HepG2 (cell line): ENCODE data around the gene MBD2. TPM values are rescaled to one million over a fixed set of nuclear protein-coding genes. Genes with fewer than 3 reads are reported as not detected.

Experiments used
- ATAC-seq: fragments of 200-7000 bp; cut with Tn5 transposase; 3 replicates; pipeline ENCODE4 v1.9.1; 2020; ENCODE audit warnings: mild to moderate bottlenecking, moderate library complexity
- BruUV-seq: library from RNA; stranded (reverse); fragments of 400-500 nt; replicated peaks from 2 replicates; lab custom pipeline; 2021; lab: Mats Ljungman, UMichigan
- CTCF ChIA-PET: fragments of 300-600 bp; formaldehyde crosslinking; extraction: SDS; loops from one replicate; lab custom pipeline; 2021; ENCODE audit warnings: low total read pairs, inconsistent platforms, low intra/inter-chr PET ratio; lab: Yijun Ruan, JAX
- POLR2A ChIA-PET: fragments of 350-600 bp; sonication (Branson Sonifier 250); formaldehyde crosslinking; loops from one replicate; lab custom pipeline; 2020; ENCODE audit warnings: antibody characterized with exemption, inconsistent platforms; lab: Yijun Ruan, JAX
- DNase-seq: peaks from one replicate; pipeline ENCODE4 v3.0.0-alpha.2; 2015; ENCODE audit warnings: low spot score
- FAIRE-seq: peaks from 3 replicates; lab custom pipeline; 2011; peaks lifted over from hg19 to GRCh38; lab: Jason Lieb, UNC
- H2AFZ ChIP-seq: one replicate; pipeline ENCODE4 v1.6.1; 2011; ENCODE audit warnings: low read length, inconsistent platforms
- H3K27ac ChIP-seq: fragments of 300-600 bp; 3 replicates; pipeline ENCODE4 v1.8.0; 2011; ENCODE audit warnings: mixed run types, mild to moderate bottlenecking, mixed read lengths, low read length, inconsistent platforms; ENCODE audit not compliant: insufficient read depth; ENCODE audit errors: extremely low read length
- H3K27me3 ChIP-seq, 2 experiments: fragments of 200-600 bp in 1 of 2; 2 replicates in 1 of 2; 3 replicates in 1 of 2; pipeline versions ENCODE4 v1.6.0 to v1.8.0; 2011; ENCODE audit warnings: low read length in 2 of 2, mild to moderate bottlenecking in 2 of 2, moderate library complexity in 2 of 2, inconsistent platforms in 1 of 2; ENCODE audit not compliant: insufficient read depth in 2 of 2, control insufficient read depth in 1 of 2
- H3K36me3 ChIP-seq, 2 experiments: fragments of 200-600 bp in 1 of 2; replicated peaks in 1 of 2; 2 replicates in 1 of 2; 3 replicates in 1 of 2; pipeline versions ENCODE4 v1.5.1 to v1.8.0; 2011; ENCODE audit warnings: low read length in 2 of 2, inconsistent platforms in 1 of 2; ENCODE audit not compliant: insufficient read depth in 2 of 2, control insufficient read depth in 1 of 2
- H3K4me1 ChIP-seq: 2 replicates; pipeline ENCODE4 v1.5.1; 2012; ENCODE audit warnings: low read length, inconsistent platforms; ENCODE audit not compliant: insufficient read depth
- H3K4me2 ChIP-seq: 2 replicates; pipeline ENCODE4 v1.6.0; 2011; ENCODE audit warnings: low read depth, low read length, inconsistent platforms
- H3K4me3 ChIP-seq, 3 experiments: fragments of 200-600 bp in 1 of 3; sonication (generic), shearing (Covaris generic) in 1 of 3; replicated peaks in 1 of 3; 2 replicates each; pipeline ENCODE4 v1.5.1; 2011 to 2016; ENCODE audit warnings: low read length in 3 of 3, inconsistent platforms in 2 of 3, low read depth in 2 of 3, mild to moderate bottlenecking in 2 of 3, control low read depth in 1 of 3, mixed read lengths in 1 of 3; ENCODE audit not compliant: insufficient read depth in 1 of 3
- H3K79me2 ChIP-seq: one replicate; pipeline ENCODE4 v1.6.1; 2011; ENCODE audit warnings: low read length, inconsistent platforms; ENCODE audit not compliant: insufficient read depth
- H3K9ac ChIP-seq: 2 replicates; pipeline ENCODE4 v1.6.0; 2011; ENCODE audit warnings: mild to moderate bottlenecking, low read depth, low read length, inconsistent platforms; ENCODE audit not compliant: insufficient read depth
- H3K9me3 ChIP-seq: 2 replicates; pipeline ENCODE4 v1.5.1; 2012; ENCODE audit warnings: mild to moderate bottlenecking, low read length
- H4K20me1 ChIP-seq: 2 replicates; pipeline ENCODE4 v1.6.0; 2011; ENCODE audit warnings: inconsistent platforms, mild to moderate bottlenecking, low read length, moderate library complexity; ENCODE audit not compliant: insufficient read depth
- CENPT ChIP-seq: sonication (generic); formaldehyde crosslinking; IDR thresholded peaks from 2 replicates; pipeline ENCODE4 v1.8.0; 2022; ENCODE audit warnings: low read depth, mild to moderate bottlenecking, moderate library complexity, missing genetic modification reagents
- GATA4 ChIP-seq: sonication (generic); IDR thresholded peaks from 2 replicates; pipeline ENCODE4 v1.6.1; 2016; ENCODE audit warnings: antibody characterized with exemption, low read depth, borderline replicate concordance
- HCFC1 ChIP-seq: fragments of 150-350 bp; IDR thresholded peaks from 2 replicates; pipeline ENCODE4 v1.6.1; 2014; ENCODE audit warnings: low read depth, low read length
- MXI1 ChIP-seq: IDR thresholded peaks from 3 replicates; pipeline ENCODE4 v1.6.1; 2012; ENCODE audit warnings: low read depth, low read length, inconsistent platforms, borderline replicate concordance
- NKX3-1 ChIP-seq: sonication (generic); formaldehyde crosslinking; IDR thresholded peaks from 2 replicates; pipeline ENCODE4 v1.5.0; 2020; ENCODE audit warnings: missing genetic modification reagents
- PRPF4 ChIP-seq: fragments of 200-400 bp; formaldehyde crosslinking; IDR thresholded peaks from 2 replicates; pipeline ENCODE4 v1.6.1; 2016; ENCODE audit warnings: low read length, low read depth; ENCODE audit not compliant: poor library complexity, severe bottlenecking
- SP5 ChIP-seq: IDR thresholded peaks from 2 replicates; pipeline ENCODE4 v1.6.1; 2016; ENCODE audit warnings: low read depth, borderline replicate concordance
- TBP ChIP-seq: sonication (generic); formaldehyde crosslinking; IDR thresholded peaks from 2 replicates; pipeline ENCODE4 v1.5.0; 2020; ENCODE audit warnings: missing genetic modification reagents
- ZFP36L1 ChIP-seq: sonication (generic); formaldehyde crosslinking; IDR thresholded peaks from 2 replicates; pipeline ENCODE4 v1.8.0; 2022; ENCODE audit warnings: mild to moderate bottlenecking, missing genetic modification reagents, moderate library complexity
- ZNF235 ChIP-seq: sonication (generic); formaldehyde crosslinking; IDR thresholded peaks from 2 replicates; pipeline ENCODE4 v1.8.1; 2023; ENCODE audit warnings: mild to moderate bottlenecking, missing genetic modification reagents, borderline replicate concordance
- ZNF432 ChIP-seq: sonication (generic); formaldehyde crosslinking; IDR thresholded peaks from 2 replicates; pipeline ENCODE4 v1.5.0; 2020; ENCODE audit warnings: missing genetic modification reagents, mild to moderate bottlenecking, borderline replicate concordance
- ZNF546 ChIP-seq: sonication (generic); formaldehyde crosslinking; conservative IDR thresholded peaks from 2 replicates; pipeline ENCODE4 v1.8.1; 2023; ENCODE audit warnings: mild to moderate bottlenecking, missing genetic modification reagents
- ZNF605 ChIP-seq: sonication (generic); formaldehyde crosslinking; IDR thresholded peaks from 2 replicates; pipeline ENCODE4 v1.8.0; 2022; ENCODE audit warnings: mild to moderate bottlenecking, missing genetic modification reagents
- ZNF674 ChIP-seq: sonication (generic); formaldehyde crosslinking; IDR thresholded peaks from 2 replicates; pipeline ENCODE4 v1.5.0; 2020; ENCODE audit warnings: low read depth, mild to moderate bottlenecking, missing genetic modification reagents
- in situ Hi-C: cut with HindIII; loops from 2 replicates; pipeline ENCODE4 v1.10.0; 2017; ENCODE audit warnings: low pct_unique_long_range_greater_than_20kb; ENCODE audit not compliant: extremely low pct_ligation_motif_present
- intact Hi-C: fragments of 100-400 bp; cut with micrococcal nuclease; formaldehyde crosslinking; loops from one replicate; pipeline ENCODE4 v1.10.0; 2022; ENCODE audit not compliant: unreplicated experiment
- polyA plus RNA-seq, 8 experiments: library from polyadenylated mRNA; depleted of rRNA in 3 of 8; stranded (reverse) in 7 of 8; unstranded in 1 of 8; fragments of >200 nt; fragmentation: Illumina TruSeq in 4 of 8; extraction: Trizol in 4 of 8; gene quantifications; 2 replicates each; pipeline versions ENCODE4 v1.2.1 to v1.2.3, GENCODE V29; 2011 to 2016; ENCODE audit warnings: low read depth in 4 of 8, missing spikeins in 1 of 8, mixed read lengths in 1 of 8; ENCODE audit not compliant: insufficient read depth in 1 of 8
- total RNA-seq, 5 experiments: library from RNA; depleted of rRNA; stranded (reverse); fragments of >200 nt; fragmentation: Illumina TruSeq; extraction: Trizol; gene quantifications; 2 replicates each; pipeline ENCODE4 v1.2.3, GENCODE V29; 2016; ENCODE audit warnings: low read depth in 1 of 5
- TF ChIP-seq, protein P1 (sequence below): IDR thresholded peaks from 2 replicates; pipeline ENCODE4 v1.6.1; 2016; ENCODE audit warnings: control low read depth
- TF ChIP-seq, protein P2 (sequence below), 2 experiments: sonication (generic) in 1 of 2; formaldehyde crosslinking in 1 of 2; IDR thresholded peaks; 2 replicates each; pipeline versions ENCODE4 v1.4.0 to v1.6.1; 2016 to 2020; ENCODE audit warnings: borderline replicate concordance in 1 of 2, low read depth in 1 of 2, mild to moderate bottlenecking in 1 of 2, missing genetic modification reagents in 1 of 2
- TF ChIP-seq, protein P3 (sequence below): sonication (generic); formaldehyde crosslinking; IDR thresholded peaks from 2 replicates; pipeline ENCODE4 v1.4.0; 2020; ENCODE audit warnings: mild to moderate bottlenecking, low read depth, missing genetic modification reagents

The MBD2 gene
- total and polyA plus RNA-seq, 2 of the 13 experiments (the other 11 are each of a cell fraction or from before 2014, with no cell fraction given) = 19.1 to 38.5 TPM

DNA sequence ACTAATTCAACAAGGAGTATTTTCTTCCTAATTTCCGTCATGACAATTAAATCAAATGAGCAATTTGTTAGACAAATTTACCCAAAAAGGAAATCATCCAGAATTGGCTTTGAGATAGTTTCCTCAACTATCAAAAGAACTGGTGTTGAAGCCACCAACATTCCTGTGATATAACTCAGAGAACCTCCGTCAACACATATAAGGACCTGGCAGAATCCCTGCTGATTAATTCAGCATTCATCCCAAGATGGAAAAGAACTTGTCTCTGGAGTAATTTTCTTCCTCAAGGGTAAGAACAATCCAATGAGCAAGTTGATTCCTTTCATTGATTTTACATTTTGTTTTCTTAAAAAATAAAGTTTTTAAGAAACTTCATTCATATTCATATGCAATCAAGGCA, 62.0 kb downstream of the MBD2 start (continued):
- TF ChIP-seq HCFC1 (no peak), PRPF4 (no peak), CENPT (CRISPR knock-in tag) (no peak)
- TF ChIP-seq, protein P1, sequence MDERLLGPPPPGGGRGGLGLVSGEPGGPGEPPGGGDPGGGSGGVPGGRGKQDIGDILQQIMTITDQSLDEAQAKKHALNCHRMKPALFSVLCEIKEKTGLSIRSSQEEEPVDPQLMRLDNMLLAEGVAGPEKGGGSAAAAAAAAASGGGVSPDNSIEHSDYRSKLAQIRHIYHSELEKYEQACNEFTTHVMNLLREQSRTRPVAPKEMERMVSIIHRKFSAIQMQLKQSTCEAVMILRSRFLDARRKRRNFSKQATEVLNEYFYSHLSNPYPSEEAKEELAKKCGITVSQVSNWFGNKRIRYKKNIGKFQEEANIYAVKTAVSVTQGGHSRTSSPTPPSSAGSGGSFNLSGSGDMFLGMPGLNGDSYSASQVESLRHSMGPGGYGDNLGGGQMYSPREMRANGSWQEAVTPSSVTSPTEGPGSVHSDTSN (CRISPR knock-in tag) = no peak

DNA sequence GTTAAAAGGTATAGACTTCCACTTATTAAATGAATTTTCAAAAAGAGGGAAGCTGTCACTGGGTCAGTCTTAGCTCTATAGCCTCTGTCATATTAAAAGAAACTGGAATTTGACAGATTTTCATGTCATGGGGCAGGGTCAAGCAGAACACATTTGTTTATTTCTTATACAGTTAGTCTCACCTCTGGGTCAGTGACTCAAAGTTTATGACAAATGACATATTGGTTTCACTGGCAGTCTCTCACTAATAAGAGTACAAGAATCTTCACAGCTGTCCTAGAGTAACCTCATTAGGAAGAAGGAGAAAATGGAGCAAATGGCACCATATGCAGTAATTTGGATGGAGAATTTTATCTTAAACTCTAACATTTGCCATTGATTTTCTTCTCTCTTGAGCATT, 63.2 kb downstream of the MBD2 start:
- intact Hi-C loops (no loop called here), in situ Hi-C loops (no loop called here)
- FAIRE-seq (no peak), DNase-seq (no peak), ATAC-seq (no peak)
- H3K4me3 ChIP-seq = no peak overlapping the region
- no peaks in the 10 kb centered on the region for H3K27me3 ChIP-seq
- no peak overlapping the region for H3K9ac ChIP-seq
- no peaks in the 10 kb centered on the region for H4K20me1 ChIP-seq
- no peak overlapping the region for H2AFZ ChIP-seq
- ChIA-PET CTCF (no interaction called here), POLR2A (no interaction called here)
- H3K4me2 ChIP-seq = no peak overlapping the region
- BruUV-seq = no TSS peak
- H3K27ac ChIP-seq = no peak overlapping the region
- no peaks in the 10 kb centered on the region for H3K79me2 ChIP-seq
- H3K36me3 ChIP-seq = peaks cover 14 to 46% of the 10 kb centered on the region in 2 experiments
- no peaks in the 10 kb centered on the region for H3K9me3 ChIP-seq
- no peaks in the 10 kb centered on the region for H3K4me1 ChIP-seq
- no peak for TF ChIP-seq ZNF432 (CRISPR knock-in tag)
- no peak for TF ChIP-seq ZNF235 (CRISPR knock-in tag)
- no peak for TF ChIP-seq NKX3-1
- TF ChIP-seq ZNF546 (CRISPR knock-in tag) = no peak
- TF ChIP-seq, protein P2, sequence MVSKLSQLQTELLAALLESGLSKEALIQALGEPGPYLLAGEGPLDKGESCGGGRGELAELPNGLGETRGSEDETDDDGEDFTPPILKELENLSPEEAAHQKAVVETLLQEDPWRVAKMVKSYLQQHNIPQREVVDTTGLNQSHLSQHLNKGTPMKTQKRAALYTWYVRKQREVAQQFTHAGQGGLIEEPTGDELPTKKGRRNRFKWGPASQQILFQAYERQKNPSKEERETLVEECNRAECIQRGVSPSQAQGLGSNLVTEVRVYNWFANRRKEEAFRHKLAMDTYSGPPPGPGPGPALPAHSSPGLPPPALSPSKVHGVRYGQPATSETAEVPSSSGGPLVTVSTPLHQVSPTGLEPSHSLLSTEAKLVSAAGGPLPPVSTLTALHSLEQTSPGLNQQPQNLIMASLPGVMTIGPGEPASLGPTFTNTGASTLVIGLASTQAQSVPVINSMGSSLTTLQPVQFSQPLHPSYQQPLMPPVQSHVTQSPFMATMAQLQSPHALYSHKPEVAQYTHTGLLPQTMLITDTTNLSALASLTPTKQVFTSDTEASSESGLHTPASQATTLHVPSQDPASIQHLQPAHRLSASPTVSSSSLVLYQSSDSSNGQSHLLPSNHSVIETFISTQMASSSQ (IDR thresholded peaks at IDR 0.05; ENCODE audit: low read depth) = no peak
- TF ChIP-seq, protein P2 (CRISPR knock-in tag; IDR thresholded peaks at IDR 0.05; ENCODE audit: borderline replicate concordance) = no peak
- TF ChIP-seq MXI1 = no peak
- TF ChIP-seq ZFP36L1 (CRISPR knock-in tag) = no peak
- TF ChIP-seq, protein P3, sequence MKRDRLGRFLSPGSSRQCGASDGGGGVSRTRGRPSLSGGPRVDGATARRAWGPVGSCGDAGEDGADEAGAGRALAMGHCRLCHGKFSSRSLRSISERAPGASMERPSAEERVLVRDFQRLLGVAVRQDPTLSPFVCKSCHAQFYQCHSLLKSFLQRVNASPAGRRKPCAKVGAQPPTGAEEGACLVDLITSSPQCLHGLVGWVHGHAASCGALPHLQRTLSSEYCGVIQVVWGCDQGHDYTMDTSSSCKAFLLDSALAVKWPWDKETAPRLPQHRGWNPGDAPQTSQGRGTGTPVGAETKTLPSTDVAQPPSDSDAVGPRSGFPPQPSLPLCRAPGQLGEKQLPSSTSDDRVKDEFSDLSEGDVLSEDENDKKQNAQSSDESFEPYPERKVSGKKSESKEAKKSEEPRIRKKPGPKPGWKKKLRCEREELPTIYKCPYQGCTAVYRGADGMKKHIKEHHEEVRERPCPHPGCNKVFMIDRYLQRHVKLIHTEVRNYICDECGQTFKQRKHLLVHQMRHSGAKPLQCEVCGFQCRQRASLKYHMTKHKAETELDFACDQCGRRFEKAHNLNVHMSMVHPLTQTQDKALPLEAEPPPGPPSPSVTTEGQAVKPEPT (CRISPR knock-in tag) = no peak
- no peak for TF ChIP-seq ZNF674 (CRISPR knock-in tag)
- TF ChIP-seq SP5 = no peak
- TF ChIP-seq TBP (CRISPR knock-in tag) = no peak
- no peak for TF ChIP-seq GATA4
- TF ChIP-seq ZNF605 (CRISPR knock-in tag) = no peak
